ENCODE data around the gene TRAF4.
"Not testable (repeated sequence)": the region's sequence is repeated elsewhere in the genome, so short reads cannot be mapped to it uniquely, and the experiment has no call there.

TRAF4 gene

DNA sequence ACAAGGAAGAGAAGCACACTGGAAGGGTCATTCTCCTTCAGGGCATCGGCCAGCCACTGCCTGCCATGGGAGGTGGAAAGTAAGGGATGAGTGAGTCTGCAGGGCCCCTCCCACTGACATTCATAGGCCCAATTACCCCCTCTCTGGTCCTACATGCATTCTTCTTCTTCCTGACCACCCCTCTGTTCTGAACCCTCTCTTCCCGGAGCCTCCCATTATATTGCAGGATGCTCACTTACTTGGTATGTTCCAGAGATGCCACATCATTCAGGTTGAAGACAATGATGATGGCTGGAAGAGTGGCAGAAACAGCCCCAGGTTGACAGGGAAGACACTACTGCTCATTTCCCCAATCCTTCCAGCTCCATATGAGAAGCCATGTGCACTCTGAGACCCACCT is 28.6 kb upstream of the TRAF4 start:
- DNase-seq: no peak

DNA sequence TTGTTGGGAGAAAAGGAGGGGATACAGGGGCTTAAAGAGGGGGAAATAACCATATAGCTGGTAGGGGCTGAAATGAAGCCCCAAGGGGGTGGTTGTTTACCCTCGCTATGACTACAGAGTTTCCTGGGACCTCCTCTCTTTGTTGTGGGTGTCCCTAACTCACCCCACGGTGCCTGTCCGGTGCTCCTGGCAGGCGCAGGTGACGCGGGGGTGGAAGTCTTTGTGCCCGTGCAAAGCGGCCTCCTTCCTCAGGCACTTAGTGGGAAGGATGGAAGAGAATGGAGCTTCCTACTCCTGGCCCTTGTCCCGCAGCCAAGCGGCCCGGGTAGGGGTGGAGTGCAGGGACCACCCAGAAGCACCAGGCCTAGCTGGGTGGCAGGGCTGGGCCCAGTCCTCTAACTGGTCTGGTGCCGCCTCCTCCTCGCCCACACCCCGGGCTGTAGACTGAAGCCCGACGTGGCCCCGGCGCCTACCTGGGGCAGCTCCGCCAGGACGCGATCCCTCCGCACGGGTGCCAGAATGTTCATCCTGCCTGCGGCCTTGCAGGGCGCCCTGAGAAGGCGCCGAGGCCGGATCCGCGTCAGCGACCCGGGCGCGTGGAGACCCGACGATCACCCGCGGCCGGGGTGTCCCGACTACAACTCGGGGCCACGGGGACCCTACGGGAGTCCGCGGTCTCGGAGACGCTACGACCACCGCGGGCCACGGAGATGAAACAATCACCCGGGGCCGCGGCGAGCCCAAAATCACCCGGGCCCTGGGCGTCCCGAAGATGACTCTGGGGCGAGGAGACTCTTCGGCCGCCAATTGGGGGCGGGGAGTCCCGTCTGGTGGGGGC is 26.9 kb upstream of the TRAF4 start:
- DNase-seq: peak; percentile 48

DNA sequence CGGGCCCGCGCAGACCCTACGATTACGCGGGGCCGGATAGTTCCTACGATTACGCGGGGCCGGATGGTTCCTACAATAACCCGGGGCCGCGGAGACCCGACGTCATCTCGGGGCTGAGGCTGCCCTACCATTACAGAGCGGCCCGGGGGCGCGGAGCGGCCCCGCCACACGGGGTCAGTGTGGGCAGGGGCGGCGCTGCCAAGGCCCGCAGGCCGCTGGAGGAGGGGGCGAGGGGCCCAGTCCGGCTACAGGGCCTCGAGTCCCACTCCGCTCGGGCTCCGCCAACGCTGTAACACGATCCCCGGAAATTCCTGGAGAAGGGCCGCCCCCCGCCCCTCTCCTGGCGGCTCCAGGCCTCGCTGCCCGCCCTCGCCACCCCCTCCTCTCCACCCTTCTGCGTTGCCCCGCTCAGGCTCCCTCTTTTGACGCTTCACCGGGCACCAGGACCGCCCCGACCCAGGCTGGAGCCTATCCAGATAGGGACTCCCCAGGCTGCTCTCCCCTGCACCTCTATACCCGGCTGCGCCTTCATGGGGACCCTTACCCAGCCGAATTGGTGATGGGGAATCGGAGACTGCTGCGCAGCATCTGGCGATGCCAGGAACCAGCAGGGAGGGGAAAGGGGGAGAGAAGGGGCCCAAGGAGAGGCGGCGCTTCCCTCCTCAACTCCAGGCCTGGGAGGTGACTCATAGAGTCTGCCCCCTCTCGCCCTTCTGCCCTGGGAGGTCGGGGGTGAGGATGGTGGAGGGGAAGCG is 26.1 kb upstream of the TRAF4 start, which contains the start of gene RAB34:
RAB34 (minus strand) TSS at position 291 of the 755 bp plus-strand sequence. CDS start 602 bp downstream, outside the sequence.
- DNase-seq: peak; percentile 93

DNA sequence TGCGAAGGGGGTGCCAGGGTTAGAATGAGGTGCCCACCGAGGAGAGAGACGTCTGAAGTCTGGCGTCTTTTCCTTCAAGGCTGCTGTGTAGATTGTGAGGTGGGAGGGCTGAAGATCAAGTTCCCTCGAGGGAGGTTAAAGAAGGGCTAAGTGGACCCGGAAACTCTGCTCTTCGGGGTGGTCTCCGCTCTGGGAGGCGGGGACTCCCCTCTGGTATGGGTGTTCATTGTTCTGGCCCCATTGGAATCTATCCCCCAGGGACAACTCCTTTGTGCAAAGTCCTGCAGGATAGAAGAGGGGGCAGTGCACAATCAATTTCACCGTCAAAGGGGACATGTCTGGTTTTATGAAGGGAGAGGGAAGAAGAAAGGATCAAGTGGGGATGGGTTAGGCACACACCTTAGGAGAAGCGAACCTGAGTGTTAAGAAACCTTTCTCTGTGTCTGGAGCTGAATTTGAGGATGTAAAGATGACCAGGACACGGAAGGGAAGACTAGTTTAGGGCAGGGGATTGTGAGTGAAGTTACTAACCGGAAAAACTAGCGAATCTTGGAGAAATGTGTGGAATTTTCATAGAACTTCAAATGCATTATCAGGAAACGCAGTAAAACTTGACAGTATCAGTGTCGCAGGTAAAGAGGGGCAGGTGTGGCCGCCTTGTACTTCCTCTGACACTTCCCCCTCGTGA is 25.3 kb upstream of the TRAF4 start:
- DNase-seq: peak; percentile 67

DNA sequence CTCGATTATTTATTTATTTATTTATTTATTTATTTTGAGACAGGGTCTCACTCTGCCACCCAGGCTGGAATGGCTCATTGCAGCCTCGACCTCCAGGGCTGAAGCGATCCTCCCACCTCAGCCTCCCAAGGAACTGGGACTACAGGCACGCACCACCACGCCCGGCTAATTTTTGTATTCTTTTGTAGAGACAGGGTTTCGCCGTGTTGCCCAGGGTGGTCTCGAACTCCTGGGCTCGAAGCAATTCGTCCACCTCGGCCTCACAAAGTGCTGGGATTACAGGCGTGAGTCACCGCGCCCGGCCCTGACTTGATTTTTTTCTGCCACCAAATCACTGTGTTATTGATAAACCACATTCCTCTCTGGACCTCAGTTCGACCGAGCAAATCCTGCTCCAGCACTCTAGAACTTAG is 24.8 kb upstream of the TRAF4 start:
- no peak for DNase-seq

DNA sequence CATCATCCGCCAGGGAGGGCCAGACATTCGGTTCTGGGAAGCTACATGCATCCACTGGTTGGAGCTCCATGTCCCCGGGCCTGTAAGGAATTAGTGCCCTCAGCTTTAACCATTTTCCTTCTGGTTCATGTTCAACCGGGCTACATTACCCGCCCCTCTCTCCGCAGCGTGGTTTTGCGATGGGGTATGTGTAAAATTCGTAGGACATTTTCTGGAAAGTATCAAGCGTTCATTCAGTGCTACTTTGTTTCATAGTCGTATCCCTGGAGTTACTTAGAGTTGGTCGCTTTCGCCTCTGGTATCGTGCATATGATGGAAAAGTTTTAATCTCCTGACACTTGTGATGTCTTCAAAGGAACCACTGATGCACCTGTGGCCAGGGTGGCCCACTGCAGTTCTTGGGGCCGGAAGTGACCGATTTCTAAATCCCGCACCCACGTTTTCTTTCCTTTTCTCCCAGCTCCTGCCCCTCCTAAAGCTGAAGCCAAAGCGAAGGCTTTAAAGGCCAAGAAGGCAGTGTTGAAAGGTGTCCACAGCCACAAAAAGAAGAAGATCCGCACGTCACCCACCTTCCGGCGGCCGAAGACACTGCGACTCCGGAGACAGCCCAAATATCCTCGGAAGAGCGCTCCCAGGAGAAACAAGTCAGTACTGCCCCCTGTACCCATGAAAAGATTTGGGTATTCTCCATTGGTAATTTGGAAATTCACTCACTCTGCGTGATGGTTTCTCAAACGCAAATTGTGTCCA is 23.4 kb upstream of the TRAF4 start:
- DNase-seq: no peak

DNA sequence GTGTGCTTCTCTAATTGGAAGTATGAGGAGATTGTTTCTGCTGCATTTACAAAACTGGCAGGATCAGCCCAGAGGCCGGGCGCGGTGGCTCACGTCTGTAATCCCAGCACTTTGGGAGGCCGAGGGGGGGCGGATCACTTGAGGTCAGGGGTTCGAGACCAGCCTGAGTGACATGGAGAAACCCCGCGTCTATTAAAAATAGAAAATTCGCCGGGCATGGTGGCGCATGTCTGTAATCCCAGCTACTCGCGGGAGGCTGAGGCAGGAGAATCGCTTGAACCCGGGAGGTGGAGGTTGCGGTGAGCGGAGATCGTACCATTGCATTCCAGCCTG is 22.8 kb upstream of the TRAF4 start:
- DNase-seq: not testable (repeated sequence)

DNA sequence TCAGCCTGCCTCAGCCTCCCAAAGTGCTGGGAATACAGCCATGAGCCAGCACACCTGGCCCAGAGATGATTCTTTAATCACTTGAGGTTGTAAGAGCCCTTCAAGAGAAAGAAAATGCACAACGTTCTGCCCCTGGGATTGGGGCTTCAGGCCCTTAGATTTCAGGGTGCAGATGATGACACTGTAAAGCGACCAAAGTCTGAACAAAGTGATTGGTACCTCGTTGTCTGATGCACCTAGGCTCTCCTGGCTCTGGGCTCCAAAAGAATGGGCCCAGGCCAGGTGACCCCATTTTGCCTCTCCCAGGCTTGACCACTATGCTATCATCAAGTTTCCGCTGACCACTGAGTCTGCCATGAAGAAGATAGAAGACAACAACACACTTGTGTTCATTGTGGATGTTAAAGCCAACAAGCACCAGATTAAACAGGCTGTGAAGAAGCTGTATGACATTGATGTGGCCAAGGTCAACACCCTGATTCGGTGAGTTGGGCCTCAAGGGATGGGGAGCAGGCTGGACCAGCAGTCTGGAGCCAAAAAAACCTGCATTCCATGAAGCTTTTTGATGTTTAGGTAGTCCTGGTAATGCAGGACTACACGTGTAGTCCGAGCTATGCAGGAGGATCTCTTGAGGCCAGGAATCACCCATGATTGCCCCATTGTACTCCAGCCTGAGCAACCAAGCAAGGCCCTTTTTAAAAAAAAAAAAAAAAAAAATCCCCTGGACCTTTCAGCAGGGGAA is 21.2 kb upstream of the TRAF4 start:
- no peak for DNase-seq

DNA sequence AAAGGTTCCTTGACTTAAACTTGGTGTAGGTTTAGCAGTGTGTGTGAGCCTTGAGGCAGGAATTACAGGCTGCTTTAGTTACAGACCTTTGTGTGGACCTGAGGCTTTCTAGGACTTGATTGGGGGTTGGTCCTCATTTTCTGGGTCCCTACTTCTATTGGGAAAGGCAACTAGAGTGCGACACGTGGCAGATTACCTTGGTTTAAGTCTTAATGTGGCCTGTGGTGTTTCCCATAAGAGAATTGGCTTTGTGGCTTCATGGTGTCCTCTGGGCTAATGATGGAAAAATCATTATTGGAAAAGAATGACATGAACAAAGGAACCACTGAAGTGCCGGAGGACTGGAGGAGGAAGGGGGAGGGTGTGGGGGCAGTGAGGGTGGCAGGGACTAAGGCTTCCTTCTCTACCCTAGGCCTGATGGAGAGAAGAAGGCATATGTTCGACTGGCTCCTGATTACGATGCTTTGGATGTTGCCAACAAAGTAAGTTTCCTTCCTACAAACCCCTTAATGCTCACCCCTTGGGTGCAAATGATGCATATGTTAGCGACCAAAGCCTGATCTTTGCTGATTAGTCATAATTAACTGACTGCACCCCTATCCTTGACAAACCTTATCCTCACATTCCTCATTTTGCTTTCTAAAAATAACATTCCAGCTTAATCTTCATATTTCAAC is 20.5 kb upstream of the TRAF4 start:
- DNase-seq: no peak

DNA sequence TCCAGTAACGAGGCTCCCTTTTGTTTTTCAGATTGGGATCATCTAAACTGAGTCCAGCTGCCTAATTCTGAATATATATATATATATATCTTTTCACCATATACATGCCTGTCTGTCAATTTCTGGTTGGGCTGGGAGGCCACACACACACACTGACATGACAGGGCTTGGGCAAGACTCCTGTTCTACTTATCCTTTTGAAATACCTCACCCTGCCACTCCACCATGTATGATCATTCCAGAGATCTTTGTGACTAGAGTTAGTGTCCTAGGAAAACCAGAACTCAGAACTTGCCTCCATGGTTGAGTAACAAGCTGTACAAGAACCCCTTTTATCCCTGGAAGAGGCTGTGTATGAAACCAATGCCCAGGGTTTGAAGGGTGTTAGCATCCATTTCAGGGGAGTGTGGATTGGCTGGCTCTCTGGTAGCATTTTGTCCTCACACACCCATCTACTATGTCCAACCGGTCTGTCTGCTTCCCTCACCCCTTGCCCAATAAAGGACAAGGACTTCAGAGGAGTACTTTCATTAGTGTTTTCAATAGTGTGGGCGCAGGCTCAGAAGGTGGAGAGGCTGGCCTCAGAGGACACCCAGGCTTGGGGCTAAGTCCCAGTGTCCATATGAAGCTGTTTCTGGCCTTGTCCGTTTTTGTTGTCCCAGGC is 19.8 kb upstream of the TRAF4 start:
- not testable (repeated sequence) for DNase-seq

DNA sequence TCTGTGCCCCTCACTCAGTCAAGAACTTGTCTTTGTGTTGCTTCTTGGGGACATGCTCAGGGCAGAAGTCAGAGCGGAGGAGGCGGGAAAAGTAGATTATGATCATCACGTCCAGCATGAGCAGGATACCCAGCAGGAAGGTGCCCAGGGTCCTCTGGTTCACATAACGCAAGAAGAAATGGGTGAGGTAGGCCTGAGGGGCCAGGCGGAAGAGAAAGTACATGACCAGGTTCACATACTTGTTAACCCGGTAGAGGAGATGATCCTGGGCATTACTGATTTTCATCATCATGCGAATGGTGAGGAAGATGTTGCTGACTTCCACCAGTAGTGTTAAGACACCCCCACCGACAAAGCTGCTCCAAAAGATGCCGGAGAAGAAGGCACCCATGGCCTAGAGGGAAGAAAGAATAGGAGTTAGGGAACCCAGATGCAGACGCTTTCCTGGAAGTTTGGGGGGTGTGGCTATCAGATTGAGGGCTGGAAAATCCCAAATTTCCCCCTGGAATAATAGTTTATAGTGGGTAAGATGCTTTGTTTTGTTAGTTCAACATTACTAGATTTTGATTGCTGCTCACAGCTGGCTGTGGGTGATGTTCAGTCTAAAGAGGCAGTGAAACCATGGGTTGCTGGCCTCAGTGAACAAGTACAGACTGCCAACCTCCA is 19.2 kb upstream of the TRAF4 start:
- no peak for DNase-seq

DNA sequence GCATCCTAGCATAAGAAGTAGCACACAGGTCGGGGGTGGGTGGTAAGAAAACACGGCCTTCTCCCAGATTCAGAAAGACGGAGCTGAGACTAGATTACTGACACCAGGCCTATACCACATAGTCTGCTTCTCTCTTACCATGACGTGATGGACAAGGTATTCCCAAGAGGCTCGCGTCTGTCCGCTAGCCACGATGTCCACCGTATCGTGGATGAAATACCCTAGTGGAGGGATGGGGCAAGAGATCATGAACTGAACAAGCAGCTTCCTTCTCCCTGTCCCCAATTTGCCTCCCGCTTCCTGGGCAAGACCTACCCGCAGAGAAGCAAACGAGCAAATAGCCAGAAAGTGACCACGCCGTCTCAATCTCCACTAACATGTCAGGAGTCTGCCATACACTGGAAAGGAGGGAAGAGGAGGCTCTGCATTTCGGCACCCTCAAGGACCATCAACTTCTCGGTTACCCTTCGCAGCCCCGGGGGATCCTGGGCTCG is 18.6 kb upstream of the TRAF4 start:
- peak; percentile 50 for DNase-seq

DNA sequence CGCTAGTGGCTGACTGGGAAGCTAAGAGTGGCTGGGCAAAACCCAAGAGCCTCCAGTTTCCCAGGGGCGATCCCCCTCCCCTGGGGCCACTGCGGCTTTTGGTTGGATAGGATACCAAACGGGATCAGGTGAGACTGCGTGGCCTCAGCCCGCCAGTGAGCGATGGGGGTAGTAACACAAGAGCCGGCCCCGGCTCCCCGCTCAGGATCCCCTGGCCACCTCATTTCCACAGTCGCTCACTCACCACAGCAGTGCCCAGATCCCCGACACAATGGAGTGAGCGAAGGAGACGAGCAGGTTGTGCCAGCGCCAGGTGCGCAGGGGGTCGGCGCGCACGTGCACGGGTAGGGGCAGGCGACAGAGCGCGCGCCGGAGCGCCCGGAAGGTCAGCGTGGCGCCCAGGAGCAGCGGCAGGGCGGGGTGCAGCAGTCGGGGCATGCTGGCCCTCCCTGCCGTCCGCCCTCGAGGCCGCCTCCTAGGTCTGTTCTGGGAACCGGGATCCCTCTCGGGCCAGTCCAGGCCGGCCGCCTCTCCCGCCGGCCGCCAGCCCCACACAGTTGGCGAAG is 18.1 kb upstream of the TRAF4 start:
- no peak for DNase-seq

DNA sequence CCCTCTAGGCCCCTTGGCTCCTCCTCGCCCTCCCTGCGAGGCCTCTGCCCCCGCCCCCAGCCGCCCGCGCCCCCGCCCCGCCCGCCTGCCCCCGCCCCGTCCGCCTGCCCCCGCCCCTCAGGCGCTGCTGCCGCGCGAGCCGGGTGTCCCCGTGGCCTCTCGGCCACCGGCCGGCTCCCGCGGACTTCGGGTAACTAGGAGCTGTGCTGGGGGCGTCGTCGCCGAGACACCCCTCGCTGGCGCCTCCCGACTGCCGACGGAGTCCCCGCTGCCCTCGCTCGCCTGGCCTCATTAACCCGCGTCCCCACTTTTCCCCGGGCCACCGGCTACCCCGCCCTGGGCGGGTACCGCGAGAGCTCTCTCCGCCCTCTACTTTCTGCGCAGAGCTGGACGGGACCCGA is 17.6 kb upstream of the TRAF4 start, which contains the start of gene TLCD1:
TLCD1 (minus strand) TSS at position 8 of the 401 bp plus-strand sequence. CDS start 136 bp downstream, outside the sequence.
- DNase-seq: peak; percentile 64

DNA sequence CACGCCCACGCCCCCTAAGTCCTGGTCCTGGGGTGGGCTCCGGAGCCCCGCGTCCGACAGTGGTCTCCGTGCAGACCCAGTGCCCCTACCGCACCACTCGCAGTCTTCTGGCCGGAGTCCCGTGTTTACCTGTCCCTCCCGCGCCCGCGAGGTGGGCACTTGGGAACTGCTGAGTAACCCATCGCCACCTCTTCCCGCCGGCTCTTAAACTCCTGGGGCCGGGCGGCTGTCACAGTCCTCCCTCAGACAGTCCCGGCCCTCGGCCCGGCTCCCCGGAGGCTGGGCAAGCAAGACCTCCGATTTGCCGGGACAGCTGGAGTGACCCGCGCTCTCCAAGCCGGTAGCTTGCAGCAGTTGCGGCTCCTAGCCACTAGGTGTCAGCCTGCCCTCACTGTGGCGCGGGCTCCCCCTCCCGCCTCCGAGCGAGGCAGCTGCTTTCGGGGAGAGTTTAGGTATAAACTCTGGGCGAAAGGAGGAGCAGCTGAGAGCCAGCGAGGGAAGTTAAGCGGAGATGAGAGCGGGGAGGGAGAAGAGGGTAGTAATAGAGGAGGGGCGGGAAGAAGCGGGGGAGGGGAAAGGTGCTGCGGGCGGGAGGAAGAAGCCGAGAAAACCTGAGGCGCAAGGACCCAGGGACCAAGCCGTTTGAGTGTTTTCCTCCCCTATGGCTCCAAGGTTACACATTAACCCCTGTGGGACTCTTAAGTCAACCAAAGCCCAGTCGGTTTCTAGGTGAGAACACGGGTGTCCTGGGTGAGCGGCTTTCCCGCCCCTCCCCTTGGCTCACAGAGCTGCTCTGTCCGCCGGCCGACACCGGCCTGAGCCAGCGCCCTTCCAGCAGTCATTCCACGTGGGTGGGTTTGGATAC is 17.0 kb upstream of the TRAF4 start:
- DNase-seq: peak; percentile 93

DNA sequence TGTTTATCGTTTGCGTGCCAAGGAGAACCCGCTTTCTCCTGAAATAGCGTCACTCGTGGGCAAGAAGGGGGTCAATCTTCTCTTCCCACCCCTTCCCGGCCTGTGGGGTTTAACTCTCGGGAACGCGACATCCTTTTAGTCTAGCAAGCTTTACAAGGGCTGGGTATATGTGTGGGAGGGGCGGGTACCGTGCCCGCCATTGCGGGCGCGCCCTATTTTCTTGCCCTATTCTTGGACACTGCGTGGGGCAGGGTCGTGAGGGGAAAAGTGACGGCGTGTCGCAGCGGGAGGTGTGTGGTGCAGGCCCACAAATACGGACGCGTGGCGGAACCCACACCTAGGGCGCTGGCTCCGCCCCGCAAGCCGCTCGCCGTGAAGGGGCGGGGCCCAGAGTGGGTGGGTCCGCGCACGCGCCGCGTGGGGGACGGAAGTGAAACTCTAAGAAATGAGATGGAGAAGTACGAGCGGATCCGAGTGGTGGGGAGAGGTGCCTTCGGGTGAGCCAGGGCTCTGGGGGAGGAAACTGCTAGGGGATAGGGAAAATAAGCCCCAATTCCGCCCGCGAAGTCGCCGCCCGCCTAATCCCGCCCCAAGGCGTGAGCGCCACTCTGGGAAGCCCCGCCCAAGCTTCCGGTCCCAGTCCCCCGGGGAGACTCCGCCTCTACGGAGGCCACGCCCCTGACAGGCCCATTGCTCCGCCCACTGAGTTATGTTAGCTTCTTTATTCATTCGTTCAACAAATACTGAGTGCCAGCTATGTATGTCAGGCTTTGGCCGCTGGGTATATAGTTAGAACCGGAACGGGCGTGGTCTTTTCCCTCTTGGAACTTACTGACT is 15.2 kb upstream of the TRAF4 start, which contains the start of gene NEK8:
NEK8 (plus strand) TSS at position 425 of the 837 bp plus-strand sequence; CDS start at position 451, 26 bp downstream.
- peak; percentile 89 for DNase-seq

DNA sequence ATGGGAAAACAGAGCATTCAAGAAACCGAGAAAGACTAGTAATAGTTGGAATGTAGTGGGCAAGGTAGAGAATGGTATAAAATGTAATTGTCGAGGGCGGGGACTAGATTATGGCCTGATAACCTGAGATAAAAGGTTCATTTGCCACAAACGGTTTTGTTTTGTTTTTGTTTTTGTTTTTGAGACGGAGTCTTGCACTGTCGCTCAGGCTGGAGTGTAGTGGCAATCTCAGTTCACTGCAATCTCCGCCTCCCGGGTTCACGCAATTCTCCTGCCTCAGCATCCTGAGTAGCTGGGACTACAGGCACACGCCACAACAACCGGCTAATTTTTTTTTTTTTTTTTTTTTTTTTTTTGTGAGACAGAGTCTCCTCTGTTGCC is 13.9 kb upstream of the TRAF4 start:
- no peak for DNase-seq

Data from fibroblast of skin of abdomen (primary cell).